Measurements from ENCODE around the gene INIP.

DNA sequence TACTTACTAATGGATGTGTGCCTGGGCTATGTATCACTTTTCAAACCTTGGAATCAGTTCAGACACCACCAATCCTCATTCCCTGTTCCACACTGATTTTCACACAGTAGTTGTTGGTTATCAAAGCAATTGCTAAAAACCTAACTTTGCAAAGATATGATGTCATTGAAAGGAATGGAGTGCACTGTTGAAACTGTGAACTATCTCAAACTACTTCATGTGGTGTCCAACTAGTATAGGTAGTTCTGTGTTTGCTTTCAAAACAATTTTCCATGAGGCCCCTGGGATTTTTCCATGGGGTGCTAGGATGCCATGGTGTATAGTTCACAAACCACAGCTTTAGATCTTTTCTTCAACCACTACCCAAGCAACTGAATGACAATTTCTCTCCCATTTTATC lies 17.8 kb downstream of the INIP start:
- no peak for TF ChIP-seq RAD21 (conservative IDR thresholded peaks at IDR 0.05 in 1 of 2, IDR thresholded peaks at IDR 0.05 in 1 of 2)
- no peak for TF ChIP-seq HOXA7 (CRISPR knock-in tag; IDR thresholded peaks at IDR 0.05)
- no peak for TF ChIP-seq REST (IDR thresholded peaks at IDR 0.05)
- no peak for TF ChIP-seq CEBPB (IDR thresholded peaks at IDR 0.05)
